Endometrial microvascular endothelial cells (primary cell): ENCODE data around the gene COL1A1. TPM values are rescaled to one million over a fixed set of nuclear protein-coding genes. Genes with fewer than 3 reads are reported as not detected.

Experiments used
- in situ Hi-C: cut with HindIII; loops from 2 replicates; pipeline ENCODE4 v1.10.0; 2017; ENCODE audit warnings: low sequenced_read_pairs, low pct_unique_long_range_greater_than_20kb; ENCODE audit errors: inconsistent ontology term
- total RNA-seq: library from RNA; depleted of rRNA; stranded (reverse); fragments of >200 nt; gene quantifications from one replicate; pipeline ENCODE4 v1.2.3, GENCODE V29; 2015; ENCODE audit errors: inconsistent ontology term

Gene COL1A1
- total RNA-seq, 1 donor from 2014 or later: 95.4 TPM

GRCh38 chr17:50214976-50215760 lies 13.7 kb upstream of the COL1A1 start:
- in situ Hi-C loops: no loop called here

- in situ Hi-C loops: no loop called here
Measured at GRCh38 chr17:50213026-50214022, 11.9 kb upstream of the COL1A1 start.

- in situ Hi-C loops: no loop called here
Measured at GRCh38 chr17:50212121-50212843, 10.9 kb upstream of the COL1A1 start.

- in situ Hi-C loops: no loop called here
Measured at GRCh38 chr17:50211249-50212120, 10.1 kb upstream of the COL1A1 start.

- in situ Hi-C loops: no loop called here
Measured at GRCh38 chr17:50210240-50211225, 9.1 kb upstream of the COL1A1 start.

GRCh38 chr17:50209472-50210239 lies 8.2 kb upstream of the COL1A1 start:
- in situ Hi-C loops: no loop called here

- in situ Hi-C loops: no loop called here
Measured at GRCh38 chr17:50209133-50209471, 7.7 kb upstream of the COL1A1 start.

- in situ Hi-C loops: no loop called here
Measured at GRCh38 chr17:50208611-50209061, 7.2 kb upstream of the COL1A1 start.

GRCh38 chr17:50207792-50208567 lies 6.5 kb upstream of the COL1A1 start:
- in situ Hi-C loops: no loop called here

- in situ Hi-C loops: no loop called here
Measured at GRCh38 chr17:50207315-50207714, 5.9 kb upstream of the COL1A1 start.

- in situ Hi-C loops: no loop called here
Measured at GRCh38 chr17:50206604-50207293, 5.3 kb upstream of the COL1A1 start.

- in situ Hi-C loops: no loop called here
Measured at GRCh38 chr17:50205963-50206505, 4.6 kb upstream of the COL1A1 start.

GRCh38 chr17:50205111-50205962 lies 3.9 kb upstream of the COL1A1 start:
- in situ Hi-C loops: no loop called here

- in situ Hi-C loops: loop anchor here (5.0 kb wide), 1 partner anchor 63 kb away; no protein-coding TSS in a partner anchor
Measured at GRCh38 chr17:50204431-50204830, 3.0 kb upstream of the COL1A1 start.
